Peyer's patch (tissue), 4 donors: ENCODE measurements around the gene ETV4.

Experiments used
- CTCF ChIP-seq, 6 experiments: fragments of 450-650 bp in 4 of 6; fragments of 200-600 bp in 2 of 6; sonication (generic) in 1 of 6; IDR thresholded peaks; one replicate each; pipeline ENCODE4 v1.5.1; 2017 to 2019; ENCODE audit warnings: antibody characterized with exemption in 6 of 6, mild to moderate bottlenecking in 3 of 6, moderate library complexity in 1 of 6
- POLR2A ChIP-seq, 2 donors: fragments of 450-650 bp; IDR thresholded peaks; one replicate each; pipeline ENCODE4 v1.5.1; 2017; ENCODE audit warnings: antibody characterized with exemption in 2 of 2, mild to moderate bottlenecking in 2 of 2, moderate library complexity in 2 of 2

DNA sequence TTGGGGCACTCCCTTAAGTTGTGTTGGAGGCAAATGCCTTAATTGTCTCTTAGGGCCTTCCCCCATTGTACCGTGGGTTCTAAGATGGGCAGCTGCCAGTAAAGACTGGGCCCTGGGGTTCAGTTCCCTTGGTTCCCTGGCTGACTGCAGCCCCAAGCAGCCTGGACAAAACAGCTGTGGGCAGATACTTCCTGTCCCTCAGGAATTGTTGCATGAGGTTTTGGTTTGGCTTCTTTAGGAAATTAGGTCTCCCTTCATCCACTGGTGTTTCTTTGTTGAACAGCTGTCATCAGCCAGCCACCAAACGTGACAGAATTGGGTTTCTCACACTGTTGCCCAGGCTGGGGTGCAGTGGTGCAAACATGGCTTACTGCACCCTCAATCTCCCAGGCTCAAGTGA is 42.0 kb upstream of the ETV4 start:
- TF ChIP-seq CTCF (IDR thresholded peaks at IDR 0.05): no peak
- TF ChIP-seq POLR2A (IDR thresholded peaks at IDR 0.05): no peak
